ENCODE measurements around the gene ANKS1B. TPM values are rescaled to one million over a fixed set of nuclear protein-coding genes. Genes with fewer than 3 reads are reported as not detected.

The ANKS1B gene
- total and polyA plus RNA-seq, 11 donors = 0.62 to 5.8 (median 1.8) TPM

GRCh38 chr12:98719515-98720504, 1264.9 kb downstream of the ANKS1B start:
- no peak overlapping the region for H3K4me3 ChIP-seq
- TF ChIP-seq CTCF (IDR thresholded peaks at IDR 0.05) (no peak), POLR2A (IDR thresholded peaks at IDR 0.05) (no peak)
- ATAC-seq (no peak), DNase-seq (no peak)
- intact Hi-C loops (cut with DNase I) = loop anchor here in 2 of 10 donors (10.0 kb wide), 1 partner anchor 275 kb away; no protein-coding TSS in a partner anchor
- WGBS, 4 donors = 93 to 96% (median 94%) methylated on average over 6 of the region's 6 CpGs
- peaks cover 0 to 85% (median 61%) of the 10 kb centered on the region in 9 donors for H3K36me3 ChIP-seq
- no peaks in the 10 kb centered on the region for H3K9me3 ChIP-seq
- no peaks in the 10 kb centered on the region for H3K4me1 ChIP-seq
- no peak overlapping the region for H3K27ac ChIP-seq
- no peaks in the 10 kb centered on the region for H3K27me3 ChIP-seq

GRCh38 chr12:98714426-98714825, 1270.3 kb downstream of the ANKS1B start:
- peaks cover 0 to 96% (median 63%) of the 10 kb centered on the region in 9 donors for H3K36me3 ChIP-seq
- DNase-seq (no peak), ATAC-seq (no peak)
- intact Hi-C loops (cut with DNase I) = no loop called here
- no peak overlapping the region for H3K27ac ChIP-seq
- H3K4me1 ChIP-seq = no peaks in the 10 kb centered on the region
- H3K27me3 ChIP-seq = no peaks in the 10 kb centered on the region
- H3K9me3 ChIP-seq = no peaks in the 10 kb centered on the region
- H3K4me3 ChIP-seq = no peak overlapping the region
- WGBS, 4 donors = 89 to 92% (median 91%) methylated on average over 4 of the region's 4 CpGs
- no peak for TF ChIP-seq CTCF (IDR thresholded peaks at IDR 0.05)
- TF ChIP-seq POLR2A (IDR thresholded peaks at IDR 0.05) = no peak

GRCh38 chr12:98709022-98709421, 1275.7 kb downstream of the ANKS1B start:
- ATAC-seq (no peak), DNase-seq (no peak)
- peaks cover 0 to 79% (median 63%) of the 10 kb centered on the region in 9 donors for H3K36me3 ChIP-seq
- H3K4me3 ChIP-seq = no peak overlapping the region
- intact Hi-C loops (cut with DNase I) = loop anchor here in 1 of 10 donors (10.0 kb wide), 1 partner anchor 286 kb away; no protein-coding TSS in a partner anchor
- no peaks in the 10 kb centered on the region for H3K27me3 ChIP-seq
- H3K9me3 ChIP-seq = no peaks in the 10 kb centered on the region
- H3K4me1 ChIP-seq = no peaks in the 10 kb centered on the region
- no peak overlapping the region for H3K27ac ChIP-seq
- TF ChIP-seq POLR2A (IDR thresholded peaks at IDR 0.05) = no peak
- TF ChIP-seq CTCF (IDR thresholded peaks at IDR 0.05) = no peak
- WGBS, 4 donors = 72 to 97% (median 90%) methylated on average over 1 of the region's 1 CpG

- peaks cover 0 to 40% (median 21%) of the 10 kb centered on the region in 9 donors for H3K36me3 ChIP-seq
- TF ChIP-seq POLR2A (IDR thresholded peaks at IDR 0.05) (no peak), CTCF (IDR thresholded peaks at IDR 0.05) (no peak)
- DNase-seq (no peak), ATAC-seq (no peak)
- no peaks in the 10 kb centered on the region for H3K9me3 ChIP-seq
- H3K27ac ChIP-seq = no peak overlapping the region
- no peaks in the 10 kb centered on the region for H3K27me3 ChIP-seq
- intact Hi-C loops (cut with DNase I) = loop anchor here in 1 of 10 donors (10.0 kb wide), 1 partner anchor 294 kb away; no protein-coding TSS in a partner anchor
- no peak overlapping the region for H3K4me3 ChIP-seq
- 63 to 75% (median 68%) methylated on average over 1 of the region's 1 CpG for WGBS, 4 donors
- H3K4me1 ChIP-seq = peaks cover 0 to 21% (median 9%) of the 10 kb centered on the region in 12 donors
Measured at GRCh38 chr12:98701166-98701565, 1283.6 kb downstream of the ANKS1B start.
